Activated gamma-delta T cell (primary cell): ENCODE results near the gene PNPLA1.

Source experiments
- DNase-seq: peaks from one replicate; lab custom pipeline; 2025; lab: John Stamatoyannopoulos, UW
- total RNA-seq, 2 donors: gene quantifications; one replicate each; lab custom pipeline; 2026; lab: John Stamatoyannopoulos, UW

The PNPLA1 gene
- total RNA-seq, result 0.05 to 0.13 reads per million in 2 donors

- DNase-seq, result no peak
Observed at GRCh38 chr6:36269834-36270705, at the start of gene PNPLA1. Gene PNPLA1, plus strand, starts transcription at chr6:36270060. Its CDS starts 400 bp downstream, at chr6:36270460.

GRCh38 chr6:36220226-36220625 lies 49.6 kb upstream of the PNPLA1 start:
- no peak for DNase-seq

- DNase-seq, result no peak
Observed at GRCh38 chr6:36221674-36222073, 48.2 kb upstream of the PNPLA1 start.

- DNase-seq, result no peak
Observed at GRCh38 chr6:36222924-36223323, 46.9 kb upstream of the PNPLA1 start.

- no peak for DNase-seq
Observed at GRCh38 chr6:36223706-36224105, 46.2 kb upstream of the PNPLA1 start.

- no peak for DNase-seq
Observed at GRCh38 chr6:36224918-36225461, 44.9 kb upstream of the PNPLA1 start.

- no peak for DNase-seq
Observed at GRCh38 chr6:36226438-36227047, 43.3 kb upstream of the PNPLA1 start.

- DNase-seq, result no peak
Observed at GRCh38 chr6:36227379-36228228, 42.3 kb upstream of the PNPLA1 start.

- no peak for DNase-seq
Observed at GRCh38 chr6:36229223-36229622, 40.6 kb upstream of the PNPLA1 start.

GRCh38 chr6:36230371-36230770 lies 39.5 kb upstream of the PNPLA1 start:
- no peak for DNase-seq

- no peak for DNase-seq
Observed at GRCh38 chr6:36232172-36232571, 37.7 kb upstream of the PNPLA1 start.

GRCh38 chr6:36235309-36235708 lies 34.6 kb upstream of the PNPLA1 start:
- no peak for DNase-seq

- DNase-seq, result no peak
Observed at GRCh38 chr6:36235862-36236261, 34.0 kb upstream of the PNPLA1 start.

- DNase-seq, result no peak
Observed at GRCh38 chr6:36239774-36240173, 30.1 kb upstream of the PNPLA1 start.

GRCh38 chr6:36241728-36242127 lies 28.1 kb upstream of the PNPLA1 start:
- DNase-seq, result no peak

- no peak for DNase-seq
Observed at GRCh38 chr6:36242161-36242560, 27.7 kb upstream of the PNPLA1 start.

GRCh38 chr6:36242626-36243025 lies 27.2 kb upstream of the PNPLA1 start:
- DNase-seq, result no peak

GRCh38 chr6:36243562-36244212 lies 26.2 kb upstream of the PNPLA1 start:
- DNase-seq, result no peak

GRCh38 chr6:36244641-36245280 lies 25.1 kb upstream of the PNPLA1 start:
- no peak for DNase-seq

GRCh38 chr6:36245572-36246061 lies 24.2 kb upstream of the PNPLA1 start:
- DNase-seq, result no peak
